ENCODE measurements around the gene MARS1.
A peak's percentile ranks its signal among the peaks of the same experiment; 100 is the strongest.
"Not testable (repeated sequence)": the region's sequence is repeated elsewhere in the genome, so short reads cannot be mapped to it uniquely, and the experiment has no call there.

Gene MARS1

DNA sequence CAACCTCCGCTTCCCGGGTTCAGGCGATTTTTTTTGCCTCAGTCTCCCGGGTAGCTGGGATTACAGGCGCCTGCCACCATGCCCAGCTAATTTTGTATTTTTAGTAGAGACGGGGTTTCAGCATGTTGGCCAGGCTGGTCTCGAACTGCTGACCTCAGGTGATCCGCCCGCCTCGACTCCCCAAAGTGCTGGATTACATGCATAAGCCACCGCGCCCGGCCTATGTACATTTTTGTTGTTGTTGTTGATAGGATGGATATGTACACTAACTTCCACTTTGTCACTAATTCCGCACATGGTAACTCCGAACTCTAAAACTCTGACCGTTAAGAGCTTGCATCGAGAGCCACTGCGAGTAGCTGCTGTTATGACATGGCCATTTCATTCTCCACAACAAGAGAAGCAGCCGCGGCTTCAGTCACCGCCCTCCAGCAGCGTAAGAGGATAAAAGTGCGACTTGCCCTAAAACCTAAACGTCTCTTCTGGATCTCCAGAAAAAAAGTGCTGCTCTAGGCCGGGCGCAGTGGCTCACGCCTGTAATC is 742 bp upstream of the MARS1 start:
- intact Hi-C loops (cut with DNase I) = no loop called here
- peak in 1 of 10 donors; percentile 58 for DNase-seq

DNA sequence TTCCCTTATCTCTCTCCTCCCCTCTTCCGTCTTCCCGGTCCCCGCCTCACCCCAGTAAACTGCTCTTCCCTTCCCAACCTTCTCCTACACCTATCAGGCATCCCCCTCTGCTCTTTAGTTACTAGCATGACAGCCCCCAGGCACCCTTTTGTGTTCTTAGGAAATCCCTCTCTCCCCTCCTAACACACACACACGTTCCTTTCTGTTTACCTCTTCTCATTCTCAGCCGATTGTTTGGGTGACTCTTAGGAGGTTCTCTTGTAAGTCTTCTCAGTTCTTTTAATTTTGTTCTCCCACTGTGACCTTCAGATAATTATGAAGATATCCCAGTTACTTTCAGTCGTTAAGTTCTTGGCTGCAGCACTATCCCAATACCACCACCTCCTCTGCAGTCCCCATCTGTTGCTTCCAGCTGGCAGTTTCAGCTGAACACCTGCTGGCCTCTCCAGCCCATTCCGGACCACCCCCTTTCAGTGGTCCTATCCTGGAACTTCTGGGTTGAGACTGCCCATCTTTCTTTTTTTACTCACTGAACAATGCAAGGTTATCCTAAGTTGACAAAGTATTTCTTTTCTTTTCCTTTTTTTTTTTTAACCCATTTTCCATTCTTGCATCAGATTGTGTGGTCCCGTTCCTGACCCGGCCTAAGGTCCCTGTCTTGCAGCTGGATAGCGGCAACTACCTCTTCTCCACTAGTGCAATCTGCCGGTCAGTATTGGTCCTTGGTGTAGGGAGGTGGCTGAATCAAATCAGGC is 711 bp downstream of the MARS1 start:
- intact Hi-C loops (cut with DNase I) = loop anchor here (2.0 kb wide), 2 partner anchors 30 kb away; partner anchors contain the start of gene GLI1
- DNase-seq = peak in 1 of 10 donors; percentile 42

DNA sequence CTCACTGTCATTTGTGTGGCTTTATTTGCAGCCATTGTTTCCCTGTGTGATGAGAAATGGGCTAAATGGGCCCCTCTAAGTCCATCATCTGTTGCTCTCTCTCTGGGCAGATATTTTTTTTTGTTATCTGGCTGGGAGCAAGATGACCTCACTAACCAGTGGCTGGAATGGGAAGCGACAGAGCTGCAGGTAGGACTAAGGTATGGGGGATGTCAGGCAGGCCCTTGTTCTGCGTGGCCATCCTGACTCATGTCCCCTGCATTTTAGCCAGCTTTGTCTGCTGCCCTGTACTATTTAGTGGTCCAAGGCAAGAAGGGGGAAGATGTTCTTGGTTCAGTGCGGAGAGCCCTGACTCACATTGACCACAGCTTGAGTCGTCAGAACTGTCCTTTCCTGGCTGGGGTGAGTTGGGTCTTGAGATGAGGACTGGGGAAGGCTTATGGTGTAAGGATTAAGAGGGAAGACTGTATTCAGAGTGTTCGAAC is 1.3 kb downstream of the MARS1 start:
- intact Hi-C loops (cut with DNase I) = loop anchor here (2.0 kb wide), 2 partner anchors 30 kb away; partner anchors contain the start of gene GLI1

DNA sequence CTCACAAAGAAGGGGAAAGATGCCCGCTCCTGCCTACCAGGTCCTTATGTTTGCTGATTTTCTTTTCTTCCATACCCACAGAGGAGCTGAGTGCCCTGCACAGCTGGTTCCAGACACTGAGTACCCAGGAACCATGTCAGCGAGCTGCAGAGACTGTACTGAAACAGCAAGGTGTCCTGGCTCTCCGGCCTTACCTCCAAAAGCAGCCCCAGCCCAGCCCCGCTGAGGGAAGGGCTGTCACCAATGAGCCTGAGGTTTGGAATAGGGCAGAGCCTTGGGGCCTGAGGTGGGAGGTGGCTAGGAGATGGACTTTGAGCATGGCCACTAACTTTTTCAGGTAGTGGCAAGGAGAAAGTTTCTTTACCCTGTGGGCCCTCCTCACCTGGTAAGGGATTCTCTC is 2.3 kb downstream of the MARS1 start:
- DNase-seq = peak in 1 of 10 donors; percentile 38
- intact Hi-C loops (cut with DNase I) = no loop called here

More for the DNA sequence above, 1.3 kb downstream of the MARS1 start:
- DNase-seq = peak in 1 of 10 donors; percentile 14

DNA sequence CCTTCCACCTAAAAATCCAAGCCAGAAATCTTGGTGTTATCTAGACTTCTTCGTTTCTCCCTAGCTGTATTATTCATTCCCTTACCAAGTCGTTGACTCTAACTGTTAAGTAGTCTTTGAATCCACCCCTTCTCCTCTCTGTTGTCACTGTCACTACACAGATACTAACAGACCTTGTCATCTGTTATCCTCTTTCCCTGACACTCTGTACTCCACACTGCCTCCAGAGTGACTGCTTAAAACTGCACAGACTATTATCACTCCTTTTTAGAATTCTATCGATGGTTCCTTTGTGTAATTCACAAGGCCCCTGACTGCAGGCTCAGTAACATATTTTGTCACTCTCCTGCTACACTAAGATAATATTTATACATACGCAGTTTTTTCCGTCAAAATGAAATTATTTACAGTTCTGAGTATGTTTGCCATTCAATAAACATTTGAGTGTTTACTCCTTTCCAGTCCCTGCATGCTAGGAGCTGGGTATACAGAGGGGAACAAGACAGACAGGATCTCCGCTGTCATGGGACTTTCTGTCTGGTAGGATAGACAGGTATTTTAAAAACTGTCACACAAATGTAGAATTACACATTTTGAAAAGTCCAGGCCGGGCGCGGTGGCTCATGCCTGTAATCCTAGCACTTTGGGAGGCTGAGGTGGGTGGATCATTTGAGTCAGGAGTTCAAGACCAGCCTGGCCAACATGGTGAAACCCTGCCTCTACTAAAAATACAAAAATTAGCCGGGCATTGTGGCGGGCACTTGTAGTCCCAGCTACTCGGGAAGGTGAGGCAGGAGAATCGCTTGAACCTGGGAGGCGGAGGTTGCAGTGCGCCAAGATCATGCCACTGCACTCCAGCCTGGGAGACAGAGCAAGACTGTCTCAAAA is 3.8 kb downstream of the MARS1 start:
- DNase-seq = no peak
- intact Hi-C loops (cut with DNase I) = no loop called here

DNA sequence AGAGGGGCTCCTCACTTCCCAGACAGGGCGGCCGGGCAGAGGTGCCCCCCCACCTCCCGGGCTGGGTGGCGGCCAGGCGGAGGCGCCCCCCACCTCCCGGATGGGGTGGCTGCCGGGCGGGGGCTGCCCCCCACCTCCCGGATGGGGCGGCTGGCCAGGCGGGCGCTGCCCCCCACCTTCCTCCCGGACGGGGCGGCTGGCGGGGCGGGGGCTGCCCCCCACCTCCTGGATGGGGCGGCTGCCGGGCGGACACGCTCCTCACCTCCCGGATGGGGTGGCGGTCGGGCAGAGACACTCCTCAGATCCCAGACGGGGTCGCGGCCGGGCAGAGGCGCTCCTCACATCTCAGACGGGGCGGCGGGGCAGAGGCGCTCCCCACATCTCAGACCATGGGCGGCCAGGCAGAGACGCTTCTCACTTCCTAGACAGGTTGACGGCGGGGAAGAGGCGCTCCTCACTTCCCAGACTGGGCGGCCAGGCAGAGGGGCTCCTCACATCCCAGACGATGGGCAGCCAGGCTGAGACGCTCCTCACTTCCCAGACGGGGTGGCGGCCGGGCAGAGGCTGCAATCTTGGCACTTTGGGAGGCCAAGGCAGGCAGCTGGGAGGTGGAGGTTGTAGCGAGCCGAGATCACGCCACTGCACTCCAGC is 7.3 kb downstream of the MARS1 start:
- DNase-seq; intact Hi-C loops (cut with DNase I): not testable (repeated sequence)

DNA sequence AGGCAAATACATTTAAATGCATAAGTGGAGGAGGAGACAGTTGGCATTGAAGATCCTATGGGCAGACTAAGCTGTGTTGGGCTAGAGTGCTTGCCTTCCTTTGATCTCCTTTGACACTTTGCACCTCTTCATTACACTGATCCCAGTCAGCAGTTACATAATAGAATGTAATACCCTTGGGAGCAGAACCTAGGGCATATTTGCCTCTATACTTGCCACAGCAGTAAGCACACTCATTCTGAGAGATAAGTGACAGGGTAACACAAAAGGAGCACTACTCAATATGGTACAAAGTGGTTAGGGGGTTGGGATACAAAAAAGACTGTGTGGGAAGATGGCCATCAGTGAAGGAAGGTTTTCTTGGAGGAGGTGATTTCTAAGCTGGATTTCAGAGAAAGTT is 9.0 kb downstream of the MARS1 start:
- intact Hi-C loops (cut with DNase I) = no loop called here
- no peak for DNase-seq

- DNase-seq = no peak
- intact Hi-C loops (cut with DNase I) = no loop called here
Observed at GRCh38 chr12:57497223-57498131, 9.6 kb downstream of the MARS1 start.

GRCh38 chr12:57498132-57498502 is 10.2 kb downstream of the MARS1 start:
- intact Hi-C loops (cut with DNase I) = no loop called here
- DNase-seq = no peak

DNA sequence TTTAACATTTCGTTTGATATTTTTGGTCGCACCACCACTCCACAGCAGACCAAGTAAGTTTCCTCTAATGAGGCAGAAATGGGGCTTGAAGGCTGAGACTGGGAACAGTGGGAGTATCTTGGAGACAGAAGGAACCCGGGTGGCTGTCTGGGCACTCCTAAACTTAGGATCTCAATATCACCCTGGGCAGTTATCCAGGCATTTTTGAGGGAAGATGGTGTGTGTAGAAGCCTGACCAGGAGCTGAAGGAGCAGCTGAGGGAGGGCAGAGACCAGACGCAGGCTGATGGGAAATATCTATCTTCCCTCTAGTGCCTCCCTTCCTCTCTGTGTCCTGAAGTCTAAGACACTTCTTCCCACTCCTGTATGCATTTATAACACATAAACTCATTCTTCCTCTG is 10.7 kb downstream of the MARS1 start:
- intact Hi-C loops (cut with DNase I) = no loop called here
- no peak for DNase-seq

GRCh38 chr12:57500213-57500612 is 12.3 kb downstream of the MARS1 start:
- intact Hi-C loops (cut with DNase I) = no loop called here
- no peak for DNase-seq

GRCh38 chr12:57502311-57502969 is 14.6 kb downstream of the MARS1 start:
- intact Hi-C loops (cut with DNase I); DNase-seq: not testable (repeated sequence)

GRCh38 chr12:57506541-57506940 is 18.7 kb downstream of the MARS1 start:
- intact Hi-C loops (cut with DNase I); DNase-seq: not testable (repeated sequence)

- intact Hi-C loops (cut with DNase I) = not testable (repeated sequence)
- peak in 1 of 10 donors; percentile 43 for DNase-seq
Observed at GRCh38 chr12:57507796-57508195, 19.9 kb downstream of the MARS1 start.

DNA sequence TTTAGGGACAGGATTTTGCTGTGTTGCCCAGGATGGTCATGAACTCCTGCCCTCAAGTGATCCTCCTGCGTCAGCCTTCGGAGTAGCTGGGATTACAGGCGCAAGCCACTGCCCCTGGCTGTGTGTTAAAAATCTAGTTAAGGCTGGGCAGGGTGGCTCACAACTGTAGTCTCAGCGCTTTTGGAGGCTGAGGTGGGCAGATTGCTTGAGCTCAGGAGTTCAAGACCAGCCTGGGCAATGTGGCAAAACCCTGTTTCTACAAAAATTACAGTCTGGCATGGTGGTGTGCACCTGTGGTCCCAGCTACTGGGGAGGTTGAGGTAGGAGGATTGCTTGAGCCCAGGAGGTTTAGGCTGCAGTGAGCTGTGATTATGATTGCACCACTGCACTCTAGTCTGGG is 23.3 kb downstream of the MARS1 start:
- peak in 1 of 10 donors; percentile 47 for DNase-seq

DNA sequence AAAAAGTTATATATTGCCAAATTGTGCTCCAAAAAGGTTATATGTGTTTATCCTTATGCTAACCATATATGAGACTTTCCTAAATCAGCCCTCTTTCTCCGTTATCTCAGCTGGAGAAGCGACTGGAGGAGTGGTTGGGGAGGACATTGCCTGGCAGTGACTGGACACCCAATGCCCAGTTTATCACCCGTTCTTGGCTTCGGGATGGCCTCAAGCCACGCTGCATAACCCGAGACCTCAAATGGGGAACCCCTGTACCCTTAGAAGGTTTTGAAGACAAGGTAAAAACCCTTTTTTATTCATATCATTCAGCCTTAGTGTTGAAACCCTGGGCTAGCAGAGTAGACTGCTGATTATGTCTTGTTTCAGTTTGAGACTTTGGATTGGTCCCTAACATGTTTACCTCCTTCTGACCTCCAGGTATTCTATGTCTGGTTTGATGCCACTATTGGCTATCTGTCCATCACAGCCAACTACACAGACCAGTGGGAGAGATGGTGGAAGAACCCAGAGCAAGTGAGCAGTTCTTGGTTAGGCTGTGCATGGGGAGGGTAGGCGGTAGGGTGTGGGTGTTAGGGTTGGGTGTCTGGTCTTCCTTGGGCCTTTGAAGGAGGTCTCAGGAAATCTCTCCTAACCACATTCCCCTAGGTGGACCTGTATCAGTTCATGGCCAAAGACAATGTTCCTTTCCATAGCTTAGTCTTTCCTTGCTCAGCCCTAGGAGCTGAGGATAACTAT is 23.9 kb downstream of the MARS1 start:
- DNase-seq = peak in 1 of 10 donors; percentile 8
- intact Hi-C loops (cut with DNase I) = no loop called here

More for the DNA sequence above, 23.3 kb downstream of the MARS1 start:
- intact Hi-C loops (cut with DNase I) = no loop called here

GRCh38 chr12:57512665-57513064 is 24.8 kb downstream of the MARS1 start:
- intact Hi-C loops (cut with DNase I) = no loop called here

DNA sequence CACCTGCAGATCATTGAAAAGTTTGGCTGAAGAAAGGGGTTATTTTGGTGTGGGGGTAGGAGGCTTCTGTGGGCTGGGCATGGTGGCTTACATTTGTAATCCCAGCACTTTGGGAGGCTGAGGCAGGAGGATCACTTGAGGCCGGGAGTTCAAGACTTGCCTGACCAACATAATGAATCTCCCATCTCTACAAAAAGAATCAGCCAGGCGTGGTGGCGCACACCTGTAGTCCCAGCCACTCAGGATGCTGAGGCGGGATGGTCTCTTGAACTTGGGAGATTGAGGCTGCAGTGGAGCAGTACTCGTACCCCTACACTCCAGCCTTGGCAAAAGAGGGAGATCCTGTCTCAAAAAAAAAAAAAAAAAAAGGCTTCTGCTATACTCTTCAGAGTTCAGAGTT is 25.4 kb downstream of the MARS1 start:
- DNase-seq = no peak
- intact Hi-C loops (cut with DNase I) = no loop called here

More at GRCh38 chr12:57512665-57513064, 24.8 kb downstream of the MARS1 start:
- DNase-seq = no peak
